ENCODE results near the gene CELF2. TPM values are rescaled to one million over a fixed set of nuclear protein-coding genes. Genes with fewer than 3 reads are reported as not detected.

Gene CELF2
- total and polyA plus RNA-seq, 2 of the 4 experiments (the other 2 are of a cell fraction): 3.5 to 6.6 TPM

DNA sequence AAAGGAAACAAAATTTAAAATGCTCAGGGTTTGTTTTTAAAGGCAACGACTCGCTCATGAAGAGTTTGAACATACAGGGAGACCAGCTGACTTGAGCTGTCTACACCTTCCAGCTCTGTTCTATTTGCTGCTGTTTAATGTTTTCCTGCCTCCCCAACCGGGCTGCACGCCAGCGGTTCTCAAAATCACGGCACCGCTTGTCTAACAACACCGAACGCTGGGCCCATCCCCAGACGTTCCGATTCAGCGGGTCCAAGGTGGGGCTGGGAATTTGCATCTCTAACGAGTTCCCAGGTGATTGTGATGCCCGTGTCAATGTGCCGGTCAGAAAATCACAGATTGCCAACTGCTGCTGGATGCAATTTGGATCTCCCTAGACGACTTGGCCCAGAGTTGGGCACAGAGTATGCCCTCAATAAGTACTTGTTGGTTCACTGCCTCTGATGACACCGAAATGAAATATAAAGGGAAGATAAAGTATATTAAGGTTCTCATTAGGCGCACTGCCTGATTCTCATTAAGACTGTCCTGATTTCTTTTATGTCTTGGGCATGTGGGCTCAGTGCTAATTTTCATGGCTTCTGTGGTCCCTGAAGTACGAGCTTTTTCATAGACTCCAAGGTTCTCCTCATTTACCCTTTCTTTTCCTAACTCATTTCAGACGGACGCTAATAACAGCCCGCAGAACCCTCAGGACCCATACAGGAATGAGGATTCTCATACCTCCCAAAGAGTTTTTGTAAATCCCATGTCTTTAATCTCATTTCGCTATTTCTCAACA lies 28.5 kb downstream of the CELF2 start:
- no peak overlapping the region for H2AFZ ChIP-seq (replicated peaks; ENCODE audit: low read length, poor library complexity)
- intact Hi-C loops (cut with micrococcal nuclease) (no loop called here), in situ Hi-C loops (cut with MboI; ENCODE audit: low sequenced_read_pairs) (no loop called here), dilution Hi-C loops (cut with HindIII; ENCODE audit: low sequenced_read_pairs, unreplicated experiment) (no loop called here)
- ChIA-PET CTCF (no interaction called here), POLR2A (ENCODE audit: unreplicated experiment) (no interaction called here)
- no peaks in the 10 kb centered on the region for H3K79me1 ChIP-seq (ENCODE audit: low read depth in 1 of 2, low read length in 2 of 2)
- H3K56ac ChIP-seq (ENCODE audit: extremely low read depth, insufficient read depth, low read length): no peak overlapping the region
- H3K14ac ChIP-seq (replicated peaks; ENCODE audit: low read depth, low read length): no peak overlapping the region
- H3K9ac ChIP-seq (ENCODE audit: low read depth, low read length): no peak overlapping the region
- H3K9me3 ChIP-seq (ENCODE audit: control insufficient read depth, insufficient read depth, low read length): no peaks in the 10 kb centered on the region
- no peak overlapping the region for H4K91ac ChIP-seq (ENCODE audit: insufficient read depth, low read depth, low read length)
- H4K5ac ChIP-seq (ENCODE audit: low read depth, low read length): no peak overlapping the region
- H2BK120ac ChIP-seq (ENCODE audit: low read depth, low read length): no peak overlapping the region
- WGBS, 2 experiments (ENCODE audit: extremely low coverage in 2 of 2, insufficient read length in 1 of 2): 40% methylated on average over 7 of the region's 23 CpGs; no CpG with 5 or more reads in 1 of the 2 experiments
- H2AK9ac ChIP-seq (replicated peaks; ENCODE audit: low read depth, low read length, poor library complexity): no peak overlapping the region
- no peak overlapping the region for H3K4ac ChIP-seq (ENCODE audit: low read depth, low read length)
- H4K20me1 ChIP-seq (ENCODE audit: insufficient read depth, low read length): no peaks in the 10 kb centered on the region
- H3K4me2 ChIP-seq (ENCODE audit: low read depth, low read length): no peak overlapping the region
- H3K27me3 ChIP-seq (ENCODE audit: control insufficient read depth, insufficient read depth, low read length): peaks cover 2% of the 10 kb centered on the region; the same call in 1 of the 2 replicates
- no peak overlapping the region for H3K4me3 ChIP-seq (ENCODE audit: insufficient read depth, low read depth, low read length)
- ATAC-seq (ENCODE audit: low read depth) (no peak), DNase-seq (no peak)
- H2BK15ac ChIP-seq (ENCODE audit: low read depth, low read length): no peak overlapping the region
- H2AK5ac ChIP-seq (ENCODE audit: low read depth, low read length): no peak overlapping the region
- no peak overlapping the region for H3K18ac ChIP-seq (ENCODE audit: low read depth, low read length)
- TF ChIP-seq NFE2L2 (IDR thresholded peaks at IDR 0.05; ENCODE audit: low read depth, low read length) (no peak), CHD1 (IDR thresholded peaks at IDR 0.05; ENCODE audit: low read depth, low read length) (no peak), MAFK (IDR thresholded peaks at IDR 0.05; ENCODE audit: low read depth, low read length) (no peak), POLR2A (IDR thresholded peaks at IDR 0.05; ENCODE audit: low read depth, low read length) (no peak), RFX5 (IDR thresholded peaks at IDR 0.05; ENCODE audit: low read depth, low read length) (no peak), USF2 (IDR thresholded peaks at IDR 0.05; ENCODE audit: low read depth, low read length) (no peak), BHLHE40 (IDR thresholded peaks at IDR 0.05; ENCODE audit: low read depth, low read length) (no peak), RAD21 (IDR thresholded peaks at IDR 0.05; ENCODE audit: low read length) (no peak)
- TF ChIP-seq, protein P1, sequence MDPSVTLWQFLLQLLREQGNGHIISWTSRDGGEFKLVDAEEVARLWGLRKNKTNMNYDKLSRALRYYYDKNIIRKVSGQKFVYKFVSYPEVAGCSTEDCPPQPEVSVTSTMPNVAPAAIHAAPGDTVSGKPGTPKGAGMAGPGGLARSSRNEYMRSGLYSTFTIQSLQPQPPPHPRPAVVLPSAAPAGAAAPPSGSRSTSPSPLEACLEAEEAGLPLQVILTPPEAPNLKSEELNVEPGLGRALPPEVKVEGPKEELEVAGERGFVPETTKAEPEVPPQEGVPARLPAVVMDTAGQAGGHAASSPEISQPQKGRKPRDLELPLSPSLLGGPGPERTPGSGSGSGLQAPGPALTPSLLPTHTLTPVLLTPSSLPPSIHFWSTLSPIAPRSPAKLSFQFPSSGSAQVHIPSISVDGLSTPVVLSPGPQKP (IDR thresholded peaks at IDR 0.05; ENCODE audit: borderline replicate concordance, low read depth, low read length): no peak
- H3K4me1 ChIP-seq (ENCODE audit: control insufficient read depth, insufficient read depth, low read length): no peaks in the 10 kb centered on the region
- H3K23ac ChIP-seq (ENCODE audit: low read depth, low read length): no peak overlapping the region
- no peaks in the 10 kb centered on the region for H3K9me1 ChIP-seq (ENCODE audit: insufficient read depth, low read length)
- no peak overlapping the region for H2BK5ac ChIP-seq (ENCODE audit: low read depth, low read length, poor library complexity, severe bottlenecking)
- H2BK20ac ChIP-seq (ENCODE audit: low read depth, low read length): no peak overlapping the region
- BruUV-seq (replicated peaks): no TSS peak
- H3K36me3 ChIP-seq (ENCODE audit: control insufficient read depth, insufficient read depth, low read length): no peaks in the 10 kb centered on the region
- H3K27ac ChIP-seq (ENCODE audit: insufficient read depth, low read length): no peak overlapping the region
- no peak overlapping the region for H4K8ac ChIP-seq (ENCODE audit: low read depth in 2 of 2, low read length in 2 of 2)
